Breast epithelium (tissue), 4 donors: Measurements from ENCODE around the gene CDKN2B-AS1. TPM values are rescaled to one million over a fixed set of nuclear protein-coding genes. Genes with fewer than 3 reads are reported as not detected.

Experiments used
- DNase-seq, 2 donors: peaks; one replicate each; pipeline ENCODE4 v3.0.0-alpha.2; 2019; ENCODE audit warnings: low spot score in 2 of 2
- H3K27ac ChIP-seq, 2 donors: fragments of 200-600 bp; sonication (generic) in 1 of 2; one replicate each; pipeline ENCODE4 v1.5.1; 2016 to 2019; ENCODE audit warnings: mild to moderate bottlenecking in 1 of 2
- H3K27me3 ChIP-seq, 2 donors: fragments of 200-600 bp; sonication (generic) in 1 of 2; one replicate each; pipeline versions ENCODE4 v1.5.1 to v1.6.0; 2017 to 2019; ENCODE audit warnings: control low read depth in 1 of 2, mild to moderate bottlenecking in 1 of 2
- H3K36me3 ChIP-seq: fragments of 200-600 bp; one replicate; pipeline ENCODE4 v1.5.1; 2019
- H3K4me1 ChIP-seq, 2 donors: fragments of 200-600 bp; sonication (generic); one replicate each; pipeline ENCODE4 v1.5.1; 2016 to 2019; ENCODE audit warnings: control low read depth in 1 of 2
- H3K4me3 ChIP-seq, 3 donors: fragments of 200-600 bp; sonication (generic); 1 replicate in 2 of 3; 2 replicates in 1 of 3; pipeline ENCODE4 v1.5.1; 2016 to 2019; ENCODE audit warnings: mild to moderate bottlenecking in 3 of 3, moderate library complexity in 2 of 3
- H3K9me3 ChIP-seq, 2 donors: fragments of 200-600 bp; sonication (generic) in 1 of 2; one replicate each; pipeline ENCODE4 v1.5.1; 2016 to 2019; ENCODE audit warnings: control low read depth in 1 of 2
- POLR2A ChIP-seq: fragments of 450-650 bp; IDR thresholded peaks from one replicate; pipeline ENCODE4 v1.6.1; 2016; ENCODE audit warnings: antibody characterized with exemption, mild to moderate bottlenecking, moderate library complexity
- POLR2AphosphoS5 ChIP-seq, 3 donors: sonication (generic); formaldehyde crosslinking; IDR thresholded peaks; one replicate each; pipeline ENCODE4 v1.6.1; 2017; ENCODE audit warnings: antibody characterized with exemption in 3 of 3
- intact Hi-C: fragments of 100-400 bp; cut with DNase I; formaldehyde crosslinking; loops from one replicate; pipeline ENCODE4 v1.15.1; 2023; ENCODE audit warnings: low total_unique reads
- total RNA-seq, 3 donors: library from RNA; depleted of rRNA; stranded (reverse); fragments of >200 nt; gene quantifications; one replicate each; pipeline ENCODE4 v1.1.0, GENCODE V29; 2016
- TF ChIP-seq, protein P1 (sequence below), 3 donors: fragments of 450-650 bp; IDR thresholded peaks; one replicate each; pipeline ENCODE4 v1.5.1; 2016 to 2017; ENCODE audit warnings: antibody characterized with exemption in 3 of 3, mild to moderate bottlenecking in 3 of 3, moderate library complexity in 3 of 3

Gene CDKN2B-AS1
- total RNA-seq, 3 donors from 2014 or later = 1.3 to 4.6 (median 3.2) TPM

DNA sequence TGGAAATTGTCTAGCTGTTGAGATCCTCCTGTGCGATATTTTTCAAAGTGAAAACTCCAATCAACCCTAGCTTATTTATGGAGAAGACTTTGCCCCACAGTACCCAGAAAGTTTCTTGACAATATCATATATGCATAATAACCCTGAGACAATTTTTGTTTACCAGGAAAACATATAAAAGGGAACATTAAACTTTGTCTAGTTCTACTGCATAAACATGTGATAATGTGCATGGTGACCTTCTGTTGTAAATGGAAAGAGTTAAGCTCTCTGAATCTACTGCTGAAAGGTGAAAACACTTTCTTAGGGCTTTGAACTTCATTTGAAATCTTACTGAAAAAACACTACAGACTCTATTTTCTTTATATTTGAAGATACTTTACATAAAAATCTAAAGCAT is 46.8 kb downstream of the CDKN2B-AS1 start:
- Histone ChIP-seq H3K9me3 (no peaks in the 10 kb centered on the region), H3K36me3 (no peaks in the 10 kb centered on the region), H3K4me1 (no peaks in the 10 kb centered on the region), H3K27me3 (no peaks in the 10 kb centered on the region), H3K4me3 (no peak overlapping the region), H3K27ac (peak overlapping the region in 1 of 2 donors; percentile 56)
- intact Hi-C loops = no loop called here
- no peak for DNase-seq
- TF ChIP-seq POLR2AphosphoS5 (IDR thresholded peaks at IDR 0.05) = no peak
- no peak for TF ChIP-seq POLR2A
- TF ChIP-seq, protein P1, sequence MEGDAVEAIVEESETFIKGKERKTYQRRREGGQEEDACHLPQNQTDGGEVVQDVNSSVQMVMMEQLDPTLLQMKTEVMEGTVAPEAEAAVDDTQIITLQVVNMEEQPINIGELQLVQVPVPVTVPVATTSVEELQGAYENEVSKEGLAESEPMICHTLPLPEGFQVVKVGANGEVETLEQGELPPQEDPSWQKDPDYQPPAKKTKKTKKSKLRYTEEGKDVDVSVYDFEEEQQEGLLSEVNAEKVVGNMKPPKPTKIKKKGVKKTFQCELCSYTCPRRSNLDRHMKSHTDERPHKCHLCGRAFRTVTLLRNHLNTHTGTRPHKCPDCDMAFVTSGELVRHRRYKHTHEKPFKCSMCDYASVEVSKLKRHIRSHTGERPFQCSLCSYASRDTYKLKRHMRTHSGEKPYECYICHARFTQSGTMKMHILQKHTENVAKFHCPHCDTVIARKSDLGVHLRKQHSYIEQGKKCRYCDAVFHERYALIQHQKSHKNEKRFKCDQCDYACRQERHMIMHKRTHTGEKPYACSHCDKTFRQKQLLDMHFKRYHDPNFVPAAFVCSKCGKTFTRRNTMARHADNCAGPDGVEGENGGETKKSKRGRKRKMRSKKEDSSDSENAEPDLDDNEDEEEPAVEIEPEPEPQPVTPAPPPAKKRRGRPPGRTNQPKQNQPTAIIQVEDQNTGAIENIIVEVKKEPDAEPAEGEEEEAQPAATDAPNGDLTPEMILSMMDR (IDR thresholded peaks at IDR 0.05) = no peak

GRCh38 chr9:22041775-22042174 is 47.2 kb downstream of the CDKN2B-AS1 start:
- TF ChIP-seq, protein P1 (IDR thresholded peaks at IDR 0.05) = no peak
- TF ChIP-seq POLR2AphosphoS5 (IDR thresholded peaks at IDR 0.05) = peak in 1 of 3 donors; percentile 33
- intact Hi-C loops = no loop called here
- no peaks in the 10 kb centered on the region for H3K4me1 ChIP-seq
- H3K4me3 ChIP-seq = no peak overlapping the region
- peak overlapping the region in 1 of 2 donors; percentile 56 for H3K27ac ChIP-seq
- no peaks in the 10 kb centered on the region for H3K36me3 ChIP-seq
- H3K9me3 ChIP-seq = no peaks in the 10 kb centered on the region
- no peaks in the 10 kb centered on the region for H3K27me3 ChIP-seq
- peak in 1 of 2 donors; percentile 73 for DNase-seq

GRCh38 chr9:22043928-22044327 is 49.3 kb downstream of the CDKN2B-AS1 start:
- H3K9me3 ChIP-seq = no peaks in the 10 kb centered on the region
- no peaks in the 10 kb centered on the region for H3K4me1 ChIP-seq
- no peaks in the 10 kb centered on the region for H3K27me3 ChIP-seq
- intact Hi-C loops = no loop called here
- no peak for DNase-seq
- TF ChIP-seq POLR2AphosphoS5 (IDR thresholded peaks at IDR 0.05) = no peak
- TF ChIP-seq, protein P1 (IDR thresholded peaks at IDR 0.05) = no peak
- TF ChIP-seq POLR2A = no peak
- no peaks in the 10 kb centered on the region for H3K36me3 ChIP-seq
- no peak overlapping the region for H3K27ac ChIP-seq
- H3K4me3 ChIP-seq = no peak overlapping the region

- intact Hi-C loops = no loop called here
- TF ChIP-seq POLR2AphosphoS5 (IDR thresholded peaks at IDR 0.05) = no peak
- TF ChIP-seq, protein P1 (IDR thresholded peaks at IDR 0.05) = no peak
- TF ChIP-seq POLR2A = no peak
- H3K9me3 ChIP-seq = no peaks in the 10 kb centered on the region
These were observed 50.0 kb downstream of the CDKN2B-AS1 start for GRCh38 chr9:22044583-22044982.

DNA sequence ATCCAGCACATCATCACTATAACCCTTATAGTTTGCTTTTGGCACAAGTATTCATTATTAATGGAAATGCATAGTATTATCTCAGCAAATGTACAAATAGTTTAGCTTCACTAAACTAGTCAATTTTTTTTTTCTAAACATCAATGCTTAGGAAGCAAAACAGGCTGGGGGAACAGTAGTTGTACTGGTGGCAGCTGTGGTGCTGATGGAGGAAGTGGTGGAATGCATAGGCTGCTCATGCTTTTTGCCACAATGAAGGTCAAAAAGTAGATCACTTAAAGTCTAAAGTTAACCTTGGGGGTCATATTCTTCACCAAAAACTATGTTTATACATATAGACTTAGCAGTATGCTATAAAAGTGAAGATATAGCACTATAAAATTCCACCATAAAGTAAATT is 50.8 kb downstream of the CDKN2B-AS1 start:
- intact Hi-C loops = no loop called here
- Histone ChIP-seq H3K9me3 (no peaks in the 10 kb centered on the region), H3K4me1 (no peaks in the 10 kb centered on the region), H3K27ac (no peak overlapping the region), H3K36me3 (no peaks in the 10 kb centered on the region), H3K4me3 (no peak overlapping the region), H3K27me3 (no peaks in the 10 kb centered on the region)
- no peak for DNase-seq
- TF ChIP-seq POLR2AphosphoS5 (IDR thresholded peaks at IDR 0.05) (no peak), POLR2A (no peak)
- TF ChIP-seq, protein P1 (IDR thresholded peaks at IDR 0.05) = no peak

More at GRCh38 chr9:22044583-22044982, 50.0 kb downstream of the CDKN2B-AS1 start:
- H3K27me3 ChIP-seq = no peaks in the 10 kb centered on the region
- no peaks in the 10 kb centered on the region for H3K36me3 ChIP-seq
- H3K4me1 ChIP-seq = no peaks in the 10 kb centered on the region
- no peak overlapping the region for H3K4me3 ChIP-seq
- H3K27ac ChIP-seq = no peak overlapping the region
- no peak for DNase-seq
